SK-N-DZ (cell line): Measurements from ENCODE around the gene RGS12.
"Not testable (repeated sequence)": the region's sequence is repeated elsewhere in the genome, so short reads cannot be mapped to it uniquely, and the experiment has no call there.

Source experiments
- DNase-seq: peaks from one replicate; pipeline ENCODE4 v3.0.0-alpha.2; 2015; ENCODE audit warnings: low spot score

RGS12 gene

DNA sequence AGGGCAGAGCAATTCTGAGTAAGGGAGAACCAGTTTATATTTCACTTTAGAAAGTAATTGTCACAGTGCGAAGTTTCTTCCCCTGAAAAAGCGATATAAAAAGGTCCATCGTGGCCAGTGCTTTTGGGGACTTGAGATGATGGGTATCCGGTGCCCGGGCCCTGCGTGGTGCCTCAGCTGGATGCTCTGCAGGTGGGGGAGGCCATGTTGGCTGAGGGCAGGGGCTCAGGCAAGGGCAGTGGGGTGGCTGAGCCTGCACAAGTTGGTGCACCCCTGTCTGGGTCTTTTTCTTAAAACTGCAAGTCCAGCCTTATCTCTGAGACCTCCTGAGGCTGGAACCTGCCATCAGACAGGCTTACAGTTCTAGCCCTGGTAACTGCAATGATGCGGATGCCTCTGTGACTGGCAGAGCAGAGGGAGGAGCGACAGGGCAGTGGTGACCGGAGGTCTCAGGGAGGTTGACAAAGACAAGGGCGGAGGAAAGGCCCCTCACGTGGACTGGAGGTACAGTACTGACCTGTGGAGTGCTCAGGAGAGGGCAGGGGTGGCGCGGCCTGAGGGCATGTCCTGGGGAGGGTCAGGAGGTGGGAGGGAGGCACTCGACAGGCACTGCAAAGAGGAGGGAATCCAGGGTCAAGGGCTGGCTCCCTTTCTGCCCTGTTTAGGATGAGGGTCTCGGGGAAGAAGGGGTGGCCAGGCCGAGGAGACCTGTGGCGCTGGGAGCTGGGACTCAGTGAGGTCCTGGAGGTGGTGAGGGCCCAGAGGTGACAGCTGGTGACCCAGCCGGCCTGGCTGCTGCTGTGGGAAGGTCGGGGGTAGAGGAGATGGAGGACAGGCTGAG, 1.8 kb downstream of the RGS12 start:
- DNase-seq = peak; percentile 35

DNA sequence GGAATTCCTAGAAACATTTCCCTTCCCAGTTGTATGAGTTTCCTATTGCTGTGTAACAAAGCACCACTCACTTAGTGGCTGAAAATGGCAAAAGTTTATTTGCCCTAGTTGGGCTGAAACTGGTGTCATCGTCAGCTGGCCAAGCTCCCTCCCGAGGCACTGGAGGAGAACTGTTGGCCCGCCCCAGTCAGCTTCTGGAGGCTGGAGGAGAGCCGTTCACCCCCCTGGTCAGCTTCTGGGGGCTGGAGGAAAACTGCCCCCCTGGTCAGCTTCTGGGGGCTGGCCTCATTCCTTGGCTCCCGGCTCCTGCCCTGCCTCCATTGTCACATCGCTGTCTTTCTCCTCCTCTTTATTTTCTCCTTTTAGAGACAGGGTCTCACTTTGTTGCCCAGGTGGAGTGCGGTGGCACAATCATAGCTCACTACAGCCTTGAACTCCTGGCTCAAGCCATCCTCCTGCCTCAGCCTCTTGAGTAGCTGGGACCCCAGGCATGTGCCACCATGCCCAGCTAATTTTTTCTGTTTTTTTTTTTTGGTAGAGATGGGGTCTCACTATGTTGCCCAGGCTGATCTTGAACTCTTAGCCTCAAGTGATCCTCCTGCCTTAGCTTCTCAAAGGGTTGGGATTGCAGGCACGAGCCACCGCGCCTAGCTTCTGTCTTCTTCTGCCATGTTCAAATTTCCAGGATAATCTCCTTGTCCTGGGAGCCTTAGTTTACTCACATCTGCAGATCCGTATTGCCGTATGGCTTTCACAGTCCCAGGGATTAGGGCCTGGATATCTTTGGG, 3.2 kb downstream of the RGS12 start:
- DNase-seq = no peak

DNA sequence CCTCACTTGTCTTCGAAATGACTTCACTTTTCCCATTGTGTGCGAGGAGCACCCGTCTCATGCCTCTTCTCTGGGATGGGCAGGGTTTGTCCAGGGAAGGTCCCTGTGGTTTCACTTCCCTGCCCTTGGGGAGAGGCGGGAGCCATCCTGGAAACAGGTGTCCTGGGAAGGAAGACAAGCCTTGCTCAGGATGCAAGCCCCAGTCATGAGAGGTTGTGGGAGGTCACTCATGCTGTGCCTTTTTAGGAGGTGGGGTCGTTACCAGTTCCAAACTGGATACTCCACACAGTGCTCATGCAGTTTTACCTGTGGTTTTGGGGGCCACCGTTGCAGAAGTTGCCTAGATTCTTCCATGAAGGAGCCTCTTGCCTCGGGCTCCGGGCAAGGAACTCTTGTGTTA, 3.8 kb downstream of the RGS12 start:
- DNase-seq = no peak

DNA sequence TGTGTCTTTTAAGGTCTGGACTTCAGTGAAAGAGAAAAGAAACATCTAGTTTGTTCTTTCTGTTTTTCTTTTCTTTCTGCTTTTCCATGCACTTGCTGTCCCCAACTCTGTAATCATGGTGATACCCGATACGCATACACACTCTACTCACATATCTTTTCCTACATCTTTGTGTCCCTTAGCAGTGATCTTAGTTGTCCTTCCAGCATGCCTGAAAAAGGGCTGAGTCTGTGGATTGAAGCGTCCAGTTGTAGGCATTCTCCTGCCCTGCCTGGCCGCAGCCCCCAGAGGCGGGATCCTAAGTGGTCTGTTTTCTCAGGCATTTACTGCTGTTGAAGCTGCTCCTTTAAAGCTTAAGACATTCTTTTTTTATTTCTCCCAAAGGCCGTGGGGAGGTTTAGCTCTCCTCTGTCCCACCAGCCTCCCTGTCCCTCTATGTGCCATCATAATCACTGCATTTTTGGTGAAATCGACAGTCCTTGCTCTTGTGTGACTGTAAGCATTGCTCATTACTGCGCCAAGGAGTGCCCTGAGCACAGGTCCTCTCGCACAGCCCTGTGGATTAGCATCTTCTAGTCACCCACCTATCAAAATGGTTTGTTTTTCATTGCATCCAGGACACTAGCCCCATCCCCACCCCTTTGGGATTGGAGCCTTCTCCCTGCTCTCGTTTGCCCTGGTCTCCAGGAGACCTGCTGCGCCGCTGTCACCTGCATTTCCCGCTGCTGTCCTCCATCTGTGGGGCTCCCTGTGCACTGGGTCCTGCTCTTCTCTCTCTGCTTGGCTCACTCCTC, 4.4 kb downstream of the RGS12 start:
- no peak for DNase-seq

DNA sequence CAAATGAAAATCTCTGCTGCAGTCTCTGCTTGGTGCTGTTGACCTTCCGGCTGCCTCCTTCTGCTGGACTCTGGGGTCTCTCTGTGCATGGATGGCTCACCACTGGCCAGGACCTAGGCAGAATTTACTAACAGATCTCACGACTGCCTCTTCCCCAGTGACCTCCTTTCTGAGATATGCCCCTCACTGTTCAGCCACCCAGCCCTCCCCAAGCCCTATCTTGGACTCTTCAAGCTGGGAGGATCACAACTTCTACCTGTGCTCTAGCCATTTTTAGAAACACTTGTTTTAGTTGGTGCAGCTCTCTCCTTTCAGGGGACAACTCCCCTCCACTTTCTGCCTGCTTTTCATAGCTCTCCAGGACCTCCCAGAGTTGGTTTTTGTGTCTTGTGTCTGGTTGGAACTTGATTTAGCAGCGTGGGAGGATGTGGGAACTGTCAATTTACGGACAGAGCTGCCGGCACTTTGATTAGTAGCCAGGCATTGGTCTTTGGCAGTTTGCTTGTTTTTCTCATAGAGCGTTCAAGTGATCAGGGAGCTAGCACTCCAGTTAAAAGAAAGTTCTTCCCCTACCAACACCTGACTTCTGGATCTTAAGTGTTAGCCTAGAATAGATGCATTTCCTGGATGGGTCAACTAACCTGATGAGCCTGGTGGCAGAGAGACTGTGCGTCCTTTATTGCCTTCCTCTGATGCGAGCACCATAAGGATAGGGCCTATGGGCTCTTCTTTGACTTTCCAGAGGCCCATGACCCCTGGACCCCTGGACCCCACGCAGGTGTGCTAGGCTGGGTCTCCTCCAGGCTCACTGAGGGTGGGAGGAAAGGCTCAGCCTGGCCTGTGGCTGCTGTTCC, 6.5 kb downstream of the RGS12 start:
- DNase-seq = no peak

DNA sequence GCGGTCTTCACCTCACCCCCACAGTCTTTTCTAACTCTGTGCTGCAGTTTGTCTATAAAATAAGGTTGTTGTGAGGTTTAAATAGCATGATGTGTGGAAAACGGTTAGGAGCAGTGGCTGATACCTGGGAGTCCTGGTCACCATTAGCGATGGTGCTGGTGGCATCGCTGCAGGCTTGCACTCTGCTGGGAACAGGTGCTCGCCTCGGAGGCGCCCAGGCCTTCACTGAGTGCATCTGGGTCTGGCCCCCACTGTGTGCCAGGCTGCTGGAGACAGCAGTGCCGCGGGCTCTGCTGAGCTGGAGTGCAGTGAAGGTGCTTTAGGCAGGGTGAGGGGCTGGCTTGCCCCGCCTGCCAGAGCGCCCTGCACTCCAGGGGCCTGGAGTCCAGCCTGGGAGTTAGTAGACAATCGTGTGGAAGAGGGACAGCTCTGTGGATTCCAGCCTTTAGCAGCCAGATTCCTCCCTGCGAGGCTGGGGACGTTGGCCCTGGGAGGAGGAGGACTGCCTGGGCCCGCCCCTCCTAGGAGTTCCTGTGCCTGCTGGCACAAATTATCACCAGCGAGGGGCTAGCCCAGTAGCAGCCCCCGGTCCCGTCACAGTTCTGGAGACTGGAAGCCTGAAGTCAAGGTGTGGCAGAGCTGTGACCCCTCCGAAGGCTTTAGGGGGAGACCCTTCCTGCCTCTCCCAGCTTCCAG, 7.3 kb downstream of the RGS12 start:
- DNase-seq = no peak

DNA sequence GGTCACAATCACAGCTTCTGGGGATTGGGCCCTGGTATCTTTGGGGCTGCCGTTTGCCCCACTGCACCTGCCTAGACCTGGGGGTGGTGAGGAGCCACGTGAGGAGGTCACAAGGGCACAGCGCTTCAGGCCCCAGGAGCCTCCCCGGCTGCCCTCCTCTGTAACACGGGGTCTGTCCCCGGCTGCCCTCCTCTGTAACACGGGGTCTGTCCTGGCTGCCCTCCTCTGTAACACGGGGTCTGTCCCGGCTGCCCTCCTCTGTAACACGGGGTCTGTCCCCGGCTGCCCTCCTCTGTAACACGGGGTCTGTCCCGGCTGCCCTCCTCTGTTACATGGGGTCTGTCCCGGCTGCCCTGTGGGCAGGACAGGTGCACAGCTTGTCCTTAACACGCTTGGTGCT, 8.1 kb downstream of the RGS12 start:
- DNase-seq = not testable (repeated sequence)

DNA sequence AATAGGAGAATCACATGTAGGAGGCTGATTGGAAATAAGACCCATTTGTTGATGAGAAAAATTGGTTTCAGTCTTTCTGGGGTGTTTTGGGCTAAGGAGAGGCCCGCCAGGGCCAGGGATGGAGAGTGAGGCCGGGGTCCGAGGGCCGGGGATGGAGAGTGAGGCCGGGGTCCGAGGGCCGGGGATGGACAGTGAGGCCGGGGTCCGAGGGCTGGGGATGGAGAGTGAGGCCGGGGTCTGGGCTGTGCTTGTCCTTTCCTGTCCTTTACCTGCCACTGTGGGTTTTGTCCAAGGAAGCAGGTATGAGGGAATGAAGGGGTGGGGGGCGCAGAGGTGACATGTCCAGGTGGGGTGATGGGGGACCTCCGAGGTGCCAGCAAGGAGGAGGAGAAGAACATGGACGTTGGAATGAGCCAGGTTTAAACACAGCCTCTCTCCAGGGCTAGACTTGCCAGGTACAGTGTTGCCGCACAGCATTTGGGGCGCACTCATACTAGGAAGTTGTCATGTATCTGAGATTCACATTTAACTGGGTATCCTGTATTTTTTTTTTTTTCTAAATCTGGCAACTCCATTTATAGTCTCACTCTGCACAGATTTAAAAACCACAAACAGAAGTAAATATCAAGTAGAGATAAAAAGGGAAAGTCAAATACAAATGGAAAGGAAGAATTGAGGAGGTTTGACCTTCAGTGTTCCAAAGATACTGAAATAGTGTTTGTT, 8.8 kb downstream of the RGS12 start:
- no peak for DNase-seq

DNA sequence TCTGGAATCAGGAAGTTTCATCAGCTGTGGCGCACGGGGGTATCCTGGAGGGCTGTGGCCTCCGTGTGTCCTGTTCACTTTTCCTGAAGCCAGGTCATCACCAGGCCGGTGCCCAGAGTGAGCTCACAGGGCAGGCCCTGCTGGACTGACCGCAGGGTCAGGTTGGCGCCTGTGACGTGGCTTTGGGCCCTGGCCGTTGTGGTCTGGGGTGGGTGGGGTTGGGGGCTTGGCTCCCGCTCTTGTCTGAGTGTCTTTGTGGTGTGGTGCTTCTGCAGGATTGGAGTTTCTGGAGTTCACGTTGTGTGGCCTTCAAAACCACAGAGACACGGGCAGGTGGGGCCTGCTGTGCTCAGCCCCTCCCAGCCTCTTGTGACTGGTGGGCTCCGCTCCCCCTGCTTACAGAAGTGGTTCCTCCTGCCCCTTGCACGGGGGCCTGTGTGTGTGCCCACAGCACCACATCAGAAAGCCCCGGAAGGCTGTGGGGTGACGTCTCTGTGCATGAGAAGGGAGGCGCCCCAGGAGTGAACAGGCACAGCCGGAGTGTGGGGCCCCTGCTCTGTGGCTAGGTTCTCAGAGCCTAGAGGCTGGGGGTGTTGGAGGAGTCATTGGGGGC, 9.5 kb downstream of the RGS12 start:
- no peak for DNase-seq

DNA sequence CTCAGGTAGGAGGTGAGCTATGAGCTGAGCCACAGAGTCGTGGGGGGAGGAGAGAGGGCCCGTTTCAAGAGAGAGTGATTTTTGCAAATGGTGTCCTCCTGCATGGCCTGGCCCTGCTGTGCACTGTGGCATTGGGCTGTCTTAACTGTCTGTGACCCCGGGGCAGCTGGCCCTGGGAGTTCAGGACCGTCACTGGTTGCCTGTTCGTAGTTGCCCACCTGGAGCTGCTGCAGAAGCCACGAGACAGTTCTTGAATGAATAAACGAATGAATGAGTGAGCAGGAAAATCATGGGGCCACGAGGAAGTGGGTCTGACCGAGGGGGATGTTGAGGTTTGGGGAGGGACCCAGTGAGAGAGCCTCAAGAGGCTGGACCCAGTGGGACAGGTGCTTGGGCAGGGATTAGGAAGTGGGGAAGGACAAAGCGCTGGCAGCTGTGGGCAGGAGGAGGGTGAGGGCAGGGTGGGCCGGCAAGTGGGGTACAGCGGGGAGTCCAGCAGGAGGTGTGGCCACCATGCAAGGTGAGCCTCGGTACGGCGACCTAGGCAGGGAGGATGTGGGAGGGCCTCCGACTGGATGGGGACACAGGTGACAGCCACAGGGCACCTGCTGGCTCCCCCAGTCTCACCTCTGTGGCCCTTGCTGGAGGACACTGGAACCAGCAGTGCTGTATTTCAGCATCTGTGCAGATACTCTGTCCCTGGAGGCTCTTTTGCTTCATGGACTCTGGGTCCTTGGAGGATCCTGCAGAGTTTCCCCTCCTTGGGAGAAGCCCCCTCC, 10.2 kb downstream of the RGS12 start:
- DNase-seq = no peak

DNA sequence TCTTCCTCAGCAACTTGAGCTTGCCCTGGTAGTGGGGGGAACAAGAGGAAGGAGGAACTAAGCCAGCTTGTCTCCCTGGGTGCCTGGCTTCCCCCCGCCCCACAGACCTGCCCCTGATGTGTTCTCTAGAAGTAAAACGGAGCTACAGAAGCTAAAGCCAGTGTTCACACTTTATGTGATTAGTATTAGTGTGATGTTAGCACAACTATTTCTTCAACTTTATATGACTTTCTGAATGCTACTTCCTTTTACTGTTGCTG, 10.7 kb downstream of the RGS12 start:
- DNase-seq = no peak

DNA sequence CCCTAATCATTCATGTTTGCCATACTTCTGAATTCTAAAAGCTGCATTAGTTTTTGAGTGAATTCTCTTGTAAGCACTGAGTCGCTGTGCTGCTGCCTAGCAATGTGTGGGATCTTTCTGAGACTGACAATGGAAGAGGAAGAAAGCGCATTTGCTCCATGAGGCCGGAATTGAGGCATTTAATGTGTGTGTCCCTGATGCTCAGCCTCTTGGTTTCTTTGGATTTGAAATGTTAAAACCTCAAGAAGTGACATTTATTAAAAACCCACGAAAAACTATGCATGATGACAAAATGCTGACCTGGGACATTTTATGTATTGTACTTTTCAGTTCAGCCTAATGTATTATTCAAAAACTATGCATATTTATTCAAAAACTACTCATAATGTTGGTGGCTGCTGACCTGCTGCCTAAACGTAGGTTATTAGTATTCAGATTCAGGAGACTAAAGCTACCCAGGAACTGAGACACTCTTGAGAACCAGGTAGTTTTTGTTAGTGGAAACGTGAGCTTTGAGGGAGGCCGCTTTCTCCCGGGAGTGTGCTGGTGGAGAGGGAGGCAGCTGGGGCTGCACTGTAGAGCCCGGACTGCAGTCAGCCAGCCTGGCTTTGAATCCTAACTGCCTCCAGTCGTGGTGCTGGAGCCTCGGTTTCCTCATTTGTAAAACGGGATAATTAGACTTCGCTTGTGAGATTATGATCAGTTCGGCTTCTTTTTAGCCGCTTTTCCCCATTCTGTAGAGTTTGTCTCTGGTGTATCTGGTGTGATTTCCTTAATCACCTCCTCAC, 11.3 kb downstream of the RGS12 start:
- no peak for DNase-seq

DNA sequence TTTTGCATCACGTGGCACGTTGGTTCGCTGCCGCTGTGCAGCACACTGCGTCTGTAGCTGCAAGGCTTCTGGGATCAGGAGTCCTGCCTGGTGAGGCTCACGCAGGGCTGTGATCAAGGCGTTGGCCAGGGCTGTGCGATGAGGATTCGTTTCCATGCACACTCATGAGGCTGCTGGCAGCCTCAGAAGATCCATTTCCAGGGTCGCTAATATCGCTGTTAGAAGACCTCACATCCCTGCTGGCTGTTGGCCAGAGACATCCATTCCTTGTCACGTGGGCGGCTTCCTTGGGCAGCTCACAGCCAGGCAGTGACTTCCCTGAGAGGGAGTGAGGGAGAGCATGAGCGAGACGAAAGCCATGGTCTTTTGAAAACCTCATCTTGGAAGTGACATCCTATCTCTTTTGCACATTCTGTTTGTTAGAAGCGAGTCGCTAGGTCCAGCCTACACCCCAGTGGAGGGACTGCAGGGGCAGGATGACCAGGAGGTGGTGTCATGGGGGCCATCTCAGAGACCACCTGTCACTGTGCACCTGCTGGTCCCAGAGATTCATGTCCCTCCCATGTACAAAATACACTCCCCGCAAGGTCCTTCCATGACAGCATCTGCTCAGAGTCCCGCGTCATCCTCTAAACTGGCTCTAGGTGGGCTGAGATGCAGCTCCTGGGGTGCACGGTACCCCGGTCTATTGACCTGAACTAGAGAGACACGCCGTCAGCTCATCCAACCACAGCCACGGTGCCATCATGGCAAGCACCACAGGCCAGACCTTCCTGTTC, 12.2 kb downstream of the RGS12 start:
- peak; percentile 46 for DNase-seq

DNA sequence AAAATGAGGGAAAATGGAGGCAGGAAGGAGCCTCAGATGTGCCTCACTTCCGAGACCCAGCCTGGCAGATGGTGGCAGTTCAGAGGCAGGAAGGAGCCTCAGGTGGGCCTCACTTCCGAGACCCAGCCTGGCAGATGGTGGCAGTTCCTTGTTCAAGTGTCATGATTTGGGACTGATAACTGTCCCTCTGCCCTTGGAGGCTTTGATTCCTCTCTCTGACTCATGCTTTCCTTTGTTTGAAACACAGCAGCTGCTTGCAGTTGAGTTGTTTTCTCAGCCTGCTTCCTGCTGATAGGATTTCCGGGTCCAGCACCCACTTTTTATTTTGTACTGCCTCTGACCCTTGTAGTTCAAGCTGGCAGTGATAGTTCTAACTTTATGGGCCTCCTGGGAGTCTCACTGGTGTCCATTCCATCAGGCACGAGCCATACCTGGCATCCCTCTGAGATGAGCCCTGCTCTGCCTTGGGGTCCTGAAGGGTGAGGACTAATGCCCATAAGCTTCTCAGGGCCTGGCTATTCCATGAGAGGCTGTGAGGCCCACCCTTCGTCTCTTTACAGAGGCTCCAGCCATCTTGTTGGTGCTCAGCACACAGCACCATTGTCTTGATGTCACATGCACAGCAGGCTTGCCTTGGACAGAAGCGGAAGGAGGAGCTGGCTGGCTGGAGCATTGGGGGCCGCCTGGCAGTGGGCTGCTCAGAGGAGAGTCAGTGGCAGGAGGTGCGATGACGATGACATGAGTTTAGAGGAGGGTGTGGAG, 13.0 kb downstream of the RGS12 start:
- DNase-seq = no peak

DNA sequence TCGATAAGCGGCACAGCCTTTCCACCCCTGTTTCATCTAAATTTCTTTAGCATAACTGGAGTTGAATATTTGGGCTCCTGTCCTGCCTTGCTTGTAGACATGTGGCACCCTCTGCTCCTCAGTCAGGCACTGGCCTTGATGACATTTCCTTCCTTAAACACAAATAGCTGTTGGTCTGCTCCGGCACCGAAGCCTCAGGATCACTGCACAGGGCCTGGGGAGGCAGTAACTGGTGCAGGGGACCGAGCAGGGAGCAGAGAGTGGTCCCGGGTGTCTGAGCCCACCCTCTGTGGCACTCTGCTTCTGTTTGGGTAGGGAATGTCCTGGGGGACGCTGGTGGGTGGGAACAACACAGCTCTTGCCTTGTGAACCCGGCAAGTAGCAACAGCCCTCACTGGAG, 13.6 kb downstream of the RGS12 start:
- DNase-seq = no peak

DNA sequence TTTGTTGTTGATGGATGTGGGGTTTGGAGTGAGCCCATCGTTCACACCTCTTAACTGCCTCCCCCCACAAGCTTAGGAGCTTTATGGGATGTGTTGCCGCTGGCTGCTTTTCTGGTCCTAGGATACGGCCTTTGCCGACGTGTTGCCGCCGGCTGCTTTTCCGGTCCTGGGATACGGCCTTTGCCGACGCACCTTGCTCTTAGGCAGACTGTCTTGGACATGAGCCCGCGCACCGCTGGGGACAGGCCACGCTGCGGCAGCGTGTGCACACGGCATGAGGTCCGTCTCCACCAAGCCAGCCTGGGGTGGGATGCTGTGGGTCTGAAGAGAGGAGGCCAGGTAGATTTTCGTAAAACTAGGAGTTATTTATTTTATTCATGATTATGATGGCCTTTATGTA, 14.2 kb downstream of the RGS12 start:
- DNase-seq = no peak

DNA sequence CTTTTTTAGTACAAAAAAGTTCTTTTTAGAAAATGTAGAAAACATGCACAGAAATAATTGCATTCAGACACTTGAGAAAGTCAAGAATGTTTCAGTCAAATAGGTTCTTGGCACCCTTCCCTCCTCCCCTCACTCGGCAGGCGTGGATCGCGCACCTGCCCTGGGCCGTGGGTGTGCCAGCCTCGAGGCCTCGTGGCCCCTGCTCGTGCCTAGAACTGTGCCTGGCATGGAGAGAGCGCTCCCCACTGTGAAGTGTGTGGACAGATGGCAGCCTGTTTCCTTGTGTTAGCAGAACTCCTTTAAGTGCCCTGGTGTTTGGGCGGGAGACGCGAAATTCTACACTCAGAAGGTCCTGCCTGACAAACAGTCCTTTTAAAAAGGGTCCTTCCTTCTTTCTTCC, 14.7 kb downstream of the RGS12 start:
- no peak for DNase-seq
